Sigmoid colon (tissue), 7 donors: ENCODE results near the gene CENPV. TPM values are rescaled to one million over a fixed set of nuclear protein-coding genes. Genes with fewer than 3 reads are reported as not detected.
A peak's percentile ranks its signal among the peaks of the same experiment; 100 is the strongest.

Experiments
- DNase-seq: peaks from one replicate; pipeline ENCODE4 v3.0.0-alpha.2; 2019
- H3K27ac ChIP-seq, 4 donors: fragments of 200-600 bp; sonication (generic); one replicate each; pipeline ENCODE4 v1.5.1; 2016 to 2019; ENCODE audit warnings: mild to moderate bottlenecking in 1 of 4
- H3K27me3 ChIP-seq, 3 donors: fragments of 200-600 bp; sonication (generic); one replicate each; pipeline ENCODE4 v1.5.1; 2019; ENCODE audit warnings: mild to moderate bottlenecking in 1 of 3
- H3K36me3 ChIP-seq, 4 donors: fragments of 200-600 bp; sonication (generic); one replicate each; pipeline ENCODE4 v1.5.1; 2016 to 2019
- H3K4me1 ChIP-seq, 4 donors: fragments of 200-600 bp; sonication (generic); one replicate each; pipeline ENCODE4 v1.5.1; 2017 to 2019
- H3K4me3 ChIP-seq, 4 donors: fragments of 200-600 bp; sonication (generic); one replicate each; pipeline ENCODE4 v1.5.1; 2017 to 2019; ENCODE audit warnings: mild to moderate bottlenecking in 2 of 4, moderate library complexity in 1 of 4
- H3K9me3 ChIP-seq, 4 donors: fragments of 200-600 bp in 3 of 4; sonication (generic) in 3 of 4; one replicate each; pipeline versions ENCODE4 v1.5.1 to v1.6.1; 2013 to 2019
- EP300 ChIP-seq, 4 donors: sonication (generic); formaldehyde crosslinking; IDR thresholded peaks; one replicate each; pipeline ENCODE4 v1.6.1; 2017; ENCODE audit warnings: antibody characterized with exemption in 4 of 4
- POLR2A ChIP-seq, 2 donors: fragments of 450-650 bp; IDR thresholded peaks; one replicate each; pipeline ENCODE4 v1.6.1; 2016; ENCODE audit warnings: antibody characterized with exemption in 2 of 2, mild to moderate bottlenecking in 2 of 2, moderate library complexity in 2 of 2
- POLR2AphosphoS5 ChIP-seq, 4 donors: sonication (generic); formaldehyde crosslinking; IDR thresholded peaks; one replicate each; pipeline ENCODE4 v1.6.1; 2017; ENCODE audit warnings: antibody characterized with exemption in 4 of 4
- WGBS, 2 donors: extraction: QIAGEN DNeasy Blood & Tissue Kit; methylation state at CpG; one replicate each; pipeline ENCODE4 v1.1.7; 2013; 5-methylcytosine and 5-hydroxymethylcytosine counted together
- intact Hi-C: fragments of 100-400 bp; cut with DNase I; formaldehyde crosslinking; loops from one replicate; pipeline ENCODE4 v1.15.1; 2023
- polyA plus RNA-seq, 3 donors: library from polyadenylated mRNA; stranded (reverse); fragments of 200-250 nt; gene quantifications; one replicate each; pipeline ENCODE4 v1.2.3, GENCODE V29; 2013
- total RNA-seq, 4 donors: library from RNA; depleted of rRNA; stranded (reverse); fragments of >200 nt; gene quantifications; one replicate each; pipeline ENCODE4 v1.1.0, GENCODE V29; 2016
- TF ChIP-seq, protein P1 (sequence below), 4 experiments: fragments of 450-650 bp in 3 of 4; fragments of 200-600 bp in 1 of 4; IDR thresholded peaks; one replicate each; pipeline ENCODE4 v1.5.1; 2016 to 2019; ENCODE audit warnings: antibody characterized with exemption in 4 of 4, mild to moderate bottlenecking in 3 of 4, moderate library complexity in 2 of 4
- donor health status: healthy with polysubstance abuse.
- donor health status: Bipolar disorder and iron deficiency.
- donor health status: healthy.

CENPV gene
- total and polyA plus RNA-seq, 7 donors: 12.8 to 62.5 (median 23.8) TPM

DNA sequence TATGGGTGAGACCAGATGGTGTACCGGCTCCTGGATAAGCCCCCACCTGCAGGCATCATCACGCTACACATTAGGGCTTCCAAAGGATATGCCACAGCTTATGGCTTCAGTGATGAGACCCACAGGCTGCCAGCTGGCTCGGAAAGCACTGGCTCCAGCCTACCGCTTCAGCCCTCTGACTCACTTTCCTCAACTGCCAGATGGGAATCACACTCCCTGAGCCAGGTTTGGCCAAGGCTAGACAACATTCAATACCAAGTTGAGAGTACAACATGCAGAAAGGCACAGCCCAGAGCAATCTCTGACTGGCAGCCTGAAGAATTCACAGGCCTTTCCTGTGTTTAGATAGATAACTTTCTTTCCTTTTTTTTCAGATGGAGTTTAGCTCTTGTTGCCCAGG, 10.3 kb downstream of the CENPV start:
- Histone ChIP-seq H3K36me3 (peaks cover 0 to 20% (median 3%) of the 10 kb centered on the region in 4 donors), H3K27me3 (no peaks in the 10 kb centered on the region), H3K27ac (no peak overlapping the region), H3K4me1 (no peaks in the 10 kb centered on the region), H3K4me3 (no peak overlapping the region), H3K9me3 (no peaks in the 10 kb centered on the region)
- intact Hi-C loops: no loop called here
- DNase-seq: peak; percentile 56
- TF ChIP-seq POLR2A (IDR thresholded peaks at IDR 0.05) (no peak), POLR2AphosphoS5 (IDR thresholded peaks at IDR 0.05) (no peak), EP300 (IDR thresholded peaks at IDR 0.05) (no peak)
- TF ChIP-seq, protein P1, sequence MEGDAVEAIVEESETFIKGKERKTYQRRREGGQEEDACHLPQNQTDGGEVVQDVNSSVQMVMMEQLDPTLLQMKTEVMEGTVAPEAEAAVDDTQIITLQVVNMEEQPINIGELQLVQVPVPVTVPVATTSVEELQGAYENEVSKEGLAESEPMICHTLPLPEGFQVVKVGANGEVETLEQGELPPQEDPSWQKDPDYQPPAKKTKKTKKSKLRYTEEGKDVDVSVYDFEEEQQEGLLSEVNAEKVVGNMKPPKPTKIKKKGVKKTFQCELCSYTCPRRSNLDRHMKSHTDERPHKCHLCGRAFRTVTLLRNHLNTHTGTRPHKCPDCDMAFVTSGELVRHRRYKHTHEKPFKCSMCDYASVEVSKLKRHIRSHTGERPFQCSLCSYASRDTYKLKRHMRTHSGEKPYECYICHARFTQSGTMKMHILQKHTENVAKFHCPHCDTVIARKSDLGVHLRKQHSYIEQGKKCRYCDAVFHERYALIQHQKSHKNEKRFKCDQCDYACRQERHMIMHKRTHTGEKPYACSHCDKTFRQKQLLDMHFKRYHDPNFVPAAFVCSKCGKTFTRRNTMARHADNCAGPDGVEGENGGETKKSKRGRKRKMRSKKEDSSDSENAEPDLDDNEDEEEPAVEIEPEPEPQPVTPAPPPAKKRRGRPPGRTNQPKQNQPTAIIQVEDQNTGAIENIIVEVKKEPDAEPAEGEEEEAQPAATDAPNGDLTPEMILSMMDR (IDR thresholded peaks at IDR 0.05): no peak
- WGBS, 2 donors: 95% methylated on average over 4 of the region's 4 CpGs

DNA sequence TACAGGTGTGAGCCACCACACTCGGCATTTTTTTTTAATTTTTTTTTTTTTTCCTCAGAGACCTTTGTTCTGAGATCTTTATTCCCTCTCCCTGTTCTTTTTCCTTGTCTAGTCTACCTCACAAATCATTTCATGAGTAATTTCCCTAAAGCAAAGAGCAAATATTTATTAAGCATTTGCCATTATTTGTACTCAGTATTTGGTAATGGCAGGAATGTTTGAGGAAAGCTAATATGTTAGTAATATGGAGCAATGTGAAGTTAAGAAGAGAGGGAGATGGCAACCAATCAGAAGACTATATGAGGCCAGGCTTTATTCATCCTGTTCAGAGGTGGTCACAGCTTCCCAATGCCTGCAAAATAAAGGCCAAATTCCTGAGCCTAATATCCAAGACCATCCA, 13.3 kb downstream of the CENPV start:
- intact Hi-C loops: no loop called here
- no peak for TF ChIP-seq POLR2A (IDR thresholded peaks at IDR 0.05)
- TF ChIP-seq, protein P1 (IDR thresholded peaks at IDR 0.05): no peak
- TF ChIP-seq POLR2AphosphoS5 (IDR thresholded peaks at IDR 0.05): no peak
- TF ChIP-seq EP300 (IDR thresholded peaks at IDR 0.05): no peak
- Histone ChIP-seq H3K27ac (no peak overlapping the region), H3K4me1 (no peaks in the 10 kb centered on the region), H3K36me3 (peaks cover 0 to 20% (median 3%) of the 10 kb centered on the region in 4 donors), H3K4me3 (no peak overlapping the region), H3K27me3 (no peaks in the 10 kb centered on the region), H3K9me3 (no peaks in the 10 kb centered on the region)
- no peak for DNase-seq
- WGBS, 2 donors: 85 to 90% methylated on average over 1 of the region's 1 CpG

DNA sequence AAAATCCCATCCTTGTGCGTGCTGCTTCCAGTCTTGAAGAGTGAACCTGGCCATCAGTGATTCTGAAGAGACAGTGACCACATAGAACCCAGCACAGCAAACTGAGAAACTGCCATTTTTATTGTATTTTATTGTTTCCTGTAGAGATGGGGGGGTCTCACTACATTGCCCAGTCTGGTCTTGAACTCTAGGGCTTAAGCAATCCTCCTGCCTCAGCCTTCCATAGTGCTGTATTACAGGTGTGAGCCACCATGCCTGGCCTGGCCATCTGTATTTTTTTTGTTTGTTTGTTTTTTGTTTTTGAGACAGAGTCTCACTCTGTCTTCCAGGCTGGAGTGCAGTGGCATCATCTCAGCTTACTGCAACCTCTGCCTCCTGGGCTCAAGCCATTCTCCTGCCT, 13.9 kb downstream of the CENPV start:
- DNase-seq: peak; percentile 26
- TF ChIP-seq POLR2A (IDR thresholded peaks at IDR 0.05) (no peak), POLR2AphosphoS5 (IDR thresholded peaks at IDR 0.05) (no peak), EP300 (IDR thresholded peaks at IDR 0.05) (no peak)
- TF ChIP-seq, protein P1 (IDR thresholded peaks at IDR 0.05): no peak
- no peak overlapping the region for H3K27ac ChIP-seq
- no peaks in the 10 kb centered on the region for H3K4me1 ChIP-seq
- intact Hi-C loops: no loop called here
- H3K4me3 ChIP-seq: no peak overlapping the region
- WGBS, 2 donors: 97 to 100% methylated on average over 1 of the region's 1 CpG
- H3K27me3 ChIP-seq: no peaks in the 10 kb centered on the region
- H3K36me3 ChIP-seq: peaks cover 0 to 20% (median 3%) of the 10 kb centered on the region in 4 donors
- H3K9me3 ChIP-seq: no peaks in the 10 kb centered on the region

DNA sequence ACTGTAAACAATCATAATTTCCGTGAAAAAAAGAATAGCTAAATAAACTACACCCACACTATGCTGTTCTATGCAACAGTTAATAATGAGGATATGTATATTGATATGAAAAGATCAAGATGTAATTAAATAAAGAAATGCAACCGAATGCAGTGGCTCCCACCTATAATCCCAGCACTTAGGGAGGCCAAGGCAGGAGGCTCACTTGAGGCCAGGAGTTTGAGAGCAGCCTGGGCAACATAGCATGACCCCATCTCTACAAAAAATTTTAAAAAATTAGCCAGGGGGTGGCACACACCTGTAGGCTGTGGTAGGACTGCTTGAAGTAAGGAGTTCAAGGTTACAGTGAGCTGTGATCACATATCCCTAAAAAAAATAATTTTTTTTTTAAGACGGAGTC, 14.9 kb downstream of the CENPV start:
- Histone ChIP-seq H3K9me3 (no peaks in the 10 kb centered on the region), H3K4me1 (no peaks in the 10 kb centered on the region), H3K4me3 (no peak overlapping the region), H3K27me3 (no peaks in the 10 kb centered on the region), H3K27ac (no peak overlapping the region), H3K36me3 (peaks cover 0 to 10% (median 3%) of the 10 kb centered on the region in 4 donors)
- intact Hi-C loops: no loop called here
- no peak for DNase-seq
- 93 to 94% methylated on average over 3 of the region's 3 CpGs for WGBS, 2 donors
- TF ChIP-seq, protein P1 (IDR thresholded peaks at IDR 0.05): no peak
- TF ChIP-seq EP300 (IDR thresholded peaks at IDR 0.05) (no peak), POLR2A (IDR thresholded peaks at IDR 0.05) (no peak), POLR2AphosphoS5 (IDR thresholded peaks at IDR 0.05) (no peak)
